Activated T-cell treated with anti-CD3 and anti-CD28 coated beads, Interleukin-2, amount 50 U/mL, for 72 hours (primary cell): Measurements from ENCODE around the gene CCR1. TPM values are rescaled to one million over a fixed set of nuclear protein-coding genes. Genes with fewer than 3 reads are reported as not detected.

Experiments used
- ATAC-seq, 2 donors: fragments of 150-1000 bp; cut with Tn5 transposase; replicated peaks in 1 of 2; 2 replicates each; pipeline ENCODE4 v1.10.0; 2021; ENCODE audit warnings: moderate library complexity in 2 of 2, mild to moderate bottlenecking in 1 of 2
- DNase-seq, 2 donors: peaks; one replicate each; pipeline ENCODE4 v3.0.0; 2021 to 2022; ENCODE audit warnings: mixed read lengths in 1 of 2
- H3K27ac Mint-ChIP-seq: one replicate; pipeline ENCODE4 v1.8.0; 2022; ENCODE audit warnings: mild to moderate bottlenecking, moderate library complexity, mixed read lengths
- H3K27me3 Mint-ChIP-seq: one replicate; pipeline ENCODE4 v1.8.0; 2022; ENCODE audit warnings: low read depth, mixed read lengths
- H3K36me3 Mint-ChIP-seq, 2 donors: one replicate each; pipeline ENCODE4 v1.8.0; 2022; ENCODE audit warnings: mixed read lengths in 2 of 2, mild to moderate bottlenecking in 1 of 2; ENCODE audit not compliant: insufficient read depth in 2 of 2
- H3K4me1 Mint-ChIP-seq: one replicate; pipeline ENCODE4 v1.8.0; 2022; ENCODE audit warnings: low read depth, mixed read lengths
- H3K4me3 Mint-ChIP-seq, 2 donors: one replicate each; pipeline ENCODE4 v1.8.0; 2022; ENCODE audit warnings: mild to moderate bottlenecking in 2 of 2, mixed read lengths in 2 of 2, moderate library complexity in 2 of 2
- H3K9me3 Mint-ChIP-seq, 2 donors: one replicate each; pipeline ENCODE4 v1.8.0; 2022; ENCODE audit warnings: mixed read lengths in 2 of 2
- total RNA-seq, 2 donors: library from RNA; stranded (reverse); gene quantifications; one replicate each; pipeline ENCODE4 v1.2.3, GENCODE V29; 2022

The CCR1 gene
- under 1 TPM; 0.17 to 0.51 TPM for total RNA-seq

- peaks cover 17% of the 10 kb centered on the region for H3K27me3 Mint-ChIP-seq
- ATAC-seq (peak; percentile 81 to 82), DNase-seq (peak; percentile 67)
- peak within 1 kb of the TSS in 1 of 2 donors; percentile 47 for H3K4me3 Mint-ChIP-seq
- peak within 1 kb of the TSS; percentile 54 for H3K27ac Mint-ChIP-seq
- H3K36me3 Mint-ChIP-seq = peaks cover 0 to 2% of the 10 kb centered on the region in 2 donors
- H3K9me3 Mint-ChIP-seq = no peaks in the 10 kb centered on the region
- peaks cover 18% of the 10 kb centered on the region for H3K4me1 Mint-ChIP-seq
Measured at GRCh38 chr3:46208167-46208704, at the start of gene CCR1. Gene CCR1, minus strand, starts transcription at chr3:46208313. Its CDS starts 4,000 bp downstream, at chr3:46204313.

GRCh38 chr3:46252980-46253379 is 44.9 kb upstream of the CCR1 start:
- no peak overlapping the region for H3K4me3 Mint-ChIP-seq
- H3K27ac Mint-ChIP-seq = no peak overlapping the region
- ATAC-seq = no peak
- no peaks in the 10 kb centered on the region for H3K4me1 Mint-ChIP-seq
- H3K9me3 Mint-ChIP-seq = no peaks in the 10 kb centered on the region
- H3K36me3 Mint-ChIP-seq = no peaks in the 10 kb centered on the region
- DNase-seq = no peak
- peaks cover 63% of the 10 kb centered on the region for H3K27me3 Mint-ChIP-seq

GRCh38 chr3:46245146-46245545 is 37.0 kb upstream of the CCR1 start:
- ATAC-seq = no peak
- Mint-ChIP-seq H3K27me3 (peaks cover 33% of the 10 kb centered on the region), H3K27ac (no peak overlapping the region), H3K4me1 (no peaks in the 10 kb centered on the region), H3K36me3 (no peaks in the 10 kb centered on the region), H3K9me3 (no peaks in the 10 kb centered on the region), H3K4me3 (no peak overlapping the region)
- no peak for DNase-seq

- H3K27me3 Mint-ChIP-seq = peaks cover 41% of the 10 kb centered on the region
- H3K36me3 Mint-ChIP-seq = no peaks in the 10 kb centered on the region
- no peak overlapping the region for H3K27ac Mint-ChIP-seq
- DNase-seq (no peak), ATAC-seq (no peak)
- no peak overlapping the region for H3K4me3 Mint-ChIP-seq
- H3K4me1 Mint-ChIP-seq = no peaks in the 10 kb centered on the region
- no peaks in the 10 kb centered on the region for H3K9me3 Mint-ChIP-seq
Measured at GRCh38 chr3:46243560-46243959, 35.4 kb upstream of the CCR1 start.

GRCh38 chr3:46242120-46242519 is 34.0 kb upstream of the CCR1 start, which contains the start of gene CCR3:
Gene CCR3, plus strand, starts transcription at chr3:46242460. Its CDS starts 22,699 bp downstream, at chr3:46265159.
- Mint-ChIP-seq H3K4me1 (no peaks in the 10 kb centered on the region), H3K27me3 (peaks cover 55% of the 10 kb centered on the region)

GRCh38 chr3:46239952-46240351 is 31.8 kb upstream of the CCR1 start:
- no peaks in the 10 kb centered on the region for H3K9me3 Mint-ChIP-seq
- H3K4me1 Mint-ChIP-seq = no peaks in the 10 kb centered on the region
- no peak overlapping the region for H3K27ac Mint-ChIP-seq
- H3K27me3 Mint-ChIP-seq = peaks cover 74% of the 10 kb centered on the region
- no peaks in the 10 kb centered on the region for H3K36me3 Mint-ChIP-seq
- ATAC-seq (no peak), DNase-seq (no peak)
- H3K4me3 Mint-ChIP-seq = no peak overlapping the region

More at GRCh38 chr3:46242120-46242519, 34.0 kb upstream of the CCR1 start, which contains the start of gene CCR3:
- no peaks in the 10 kb centered on the region for H3K9me3 Mint-ChIP-seq
- H3K36me3 Mint-ChIP-seq = no peaks in the 10 kb centered on the region
- no peak for DNase-seq
- H3K4me3 Mint-ChIP-seq = no peak within 1 kb of the TSS
- ATAC-seq = no peak
- no peak within 1 kb of the TSS for H3K27ac Mint-ChIP-seq

- DNase-seq (no peak), ATAC-seq (no peak)
- Mint-ChIP-seq H3K27me3 (peaks cover 79% of the 10 kb centered on the region), H3K27ac (no peak overlapping the region), H3K4me1 (no peaks in the 10 kb centered on the region), H3K4me3 (no peak overlapping the region), H3K36me3 (no peaks in the 10 kb centered on the region), H3K9me3 (no peaks in the 10 kb centered on the region)
Measured at GRCh38 chr3:46239301-46239938, 31.3 kb upstream of the CCR1 start.

- ATAC-seq (no peak), DNase-seq (no peak)
- H3K4me3 Mint-ChIP-seq = no peak overlapping the region
- no peaks in the 10 kb centered on the region for H3K4me1 Mint-ChIP-seq
- H3K27me3 Mint-ChIP-seq = peaks cover 83% of the 10 kb centered on the region
- no peaks in the 10 kb centered on the region for H3K36me3 Mint-ChIP-seq
- H3K9me3 Mint-ChIP-seq = no peaks in the 10 kb centered on the region
- no peak overlapping the region for H3K27ac Mint-ChIP-seq
Measured at GRCh38 chr3:46238386-46238785, 30.3 kb upstream of the CCR1 start.

GRCh38 chr3:46236294-46237054 is 28.4 kb upstream of the CCR1 start:
- ATAC-seq = no peak
- H3K4me1 Mint-ChIP-seq = no peaks in the 10 kb centered on the region
- H3K36me3 Mint-ChIP-seq = no peaks in the 10 kb centered on the region
- H3K9me3 Mint-ChIP-seq = no peaks in the 10 kb centered on the region
- H3K4me3 Mint-ChIP-seq = no peak overlapping the region
- DNase-seq = no peak
- H3K27me3 Mint-ChIP-seq = peaks cover 85% of the 10 kb centered on the region
- H3K27ac Mint-ChIP-seq = no peak overlapping the region

GRCh38 chr3:46235425-46235824 is 27.3 kb upstream of the CCR1 start:
- H3K27me3 Mint-ChIP-seq = peaks cover 85% of the 10 kb centered on the region
- no peaks in the 10 kb centered on the region for H3K36me3 Mint-ChIP-seq
- no peaks in the 10 kb centered on the region for H3K9me3 Mint-ChIP-seq
- no peak overlapping the region for H3K4me3 Mint-ChIP-seq
- ATAC-seq (no peak), DNase-seq (no peak)
- H3K27ac Mint-ChIP-seq = no peak overlapping the region
- no peaks in the 10 kb centered on the region for H3K4me1 Mint-ChIP-seq

- Mint-ChIP-seq H3K27me3 (peaks cover 81% of the 10 kb centered on the region), H3K4me1 (no peaks in the 10 kb centered on the region), H3K9me3 (no peaks in the 10 kb centered on the region), H3K36me3 (no peaks in the 10 kb centered on the region), H3K27ac (no peak overlapping the region), H3K4me3 (no peak overlapping the region)
- no peak for DNase-seq
- ATAC-seq = no peak
Measured at GRCh38 chr3:46233194-46233593, 25.1 kb upstream of the CCR1 start.

- ATAC-seq (no peak), DNase-seq (no peak)
- peaks cover 2 to 3% of the 10 kb centered on the region in 2 donors for H3K9me3 Mint-ChIP-seq
- H3K27ac Mint-ChIP-seq = no peak overlapping the region
- no peak overlapping the region for H3K4me3 Mint-ChIP-seq
- H3K27me3 Mint-ChIP-seq = peaks cover 80% of the 10 kb centered on the region
- no peaks in the 10 kb centered on the region for H3K4me1 Mint-ChIP-seq
- H3K36me3 Mint-ChIP-seq = peaks cover 0 to 6% of the 10 kb centered on the region in 2 donors
Measured at GRCh38 chr3:46231323-46231722, 23.2 kb upstream of the CCR1 start.
